ENCODE results near the gene IFITM5. TPM values are rescaled to one million over a fixed set of nuclear protein-coding genes. Genes with fewer than 3 reads are reported as not detected.

The IFITM5 gene
- total and polyA plus RNA-seq, 8 donors, result 0.73 TPM; not detected in 7

DNA sequence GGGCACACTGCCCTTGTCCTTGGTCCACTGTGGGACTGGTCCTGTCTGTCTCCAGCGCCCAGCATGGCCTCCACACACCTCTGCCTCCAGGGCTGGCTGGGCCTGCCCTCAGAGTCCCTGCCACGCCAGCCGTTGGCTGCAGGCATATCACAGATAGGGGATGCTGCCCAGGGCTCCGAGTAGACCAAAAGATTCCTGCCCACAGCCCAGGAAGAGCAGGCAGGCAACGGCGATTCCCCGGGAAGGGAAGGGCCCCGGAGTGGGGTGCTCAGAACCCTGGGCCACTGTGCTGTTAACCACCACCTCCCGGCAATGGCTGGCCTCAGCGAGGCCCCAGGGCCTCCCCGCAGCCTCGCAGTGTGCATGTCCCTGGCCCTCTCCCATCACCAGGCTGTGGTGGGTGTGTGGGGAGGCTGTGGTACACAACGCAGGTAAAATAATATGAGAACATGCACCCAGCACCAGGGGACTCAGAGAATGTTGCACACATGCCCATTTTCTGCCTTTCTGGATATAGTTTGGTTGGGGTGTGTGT lies 2.2 kb downstream of the IFITM5 start:
- no peak for TF ChIP-seq EP300 (IDR thresholded peaks at IDR 0.05)
- no peak for TF ChIP-seq POLR2AphosphoS5 (IDR thresholded peaks at IDR 0.05)
- no peak for TF ChIP-seq POLR2A (IDR thresholded peaks at IDR 0.05)
- no peak for TF ChIP-seq CTCF (IDR thresholded peaks at IDR 0.05)
- no peak for DNase-seq
- intact Hi-C loops (cut with DNase I; ENCODE audit: low total_unique reads), result no loop called here
- H3K27me3 ChIP-seq, result peaks cover 12 to 50% (median 30%) of the 10 kb centered on the region in 3 donors
- H3K9me3 ChIP-seq, result no peaks in the 10 kb centered on the region
- H3K36me3 ChIP-seq, result peaks cover 0 to 30% (median 29%) of the 10 kb centered on the region in 4 donors
- WGBS, 5 donors, result 55 to 69% (median 60%) methylated on average over 12 to 13 of the region's 13 CpGs
- H3K4me1 ChIP-seq, result peaks cover 0 to 22% (median 6%) of the 10 kb centered on the region in 4 donors
- H3K27ac ChIP-seq, result peak overlapping the region in 1 of 5 donors; percentile 14
- no peak overlapping the region for H3K4me3 ChIP-seq

DNA sequence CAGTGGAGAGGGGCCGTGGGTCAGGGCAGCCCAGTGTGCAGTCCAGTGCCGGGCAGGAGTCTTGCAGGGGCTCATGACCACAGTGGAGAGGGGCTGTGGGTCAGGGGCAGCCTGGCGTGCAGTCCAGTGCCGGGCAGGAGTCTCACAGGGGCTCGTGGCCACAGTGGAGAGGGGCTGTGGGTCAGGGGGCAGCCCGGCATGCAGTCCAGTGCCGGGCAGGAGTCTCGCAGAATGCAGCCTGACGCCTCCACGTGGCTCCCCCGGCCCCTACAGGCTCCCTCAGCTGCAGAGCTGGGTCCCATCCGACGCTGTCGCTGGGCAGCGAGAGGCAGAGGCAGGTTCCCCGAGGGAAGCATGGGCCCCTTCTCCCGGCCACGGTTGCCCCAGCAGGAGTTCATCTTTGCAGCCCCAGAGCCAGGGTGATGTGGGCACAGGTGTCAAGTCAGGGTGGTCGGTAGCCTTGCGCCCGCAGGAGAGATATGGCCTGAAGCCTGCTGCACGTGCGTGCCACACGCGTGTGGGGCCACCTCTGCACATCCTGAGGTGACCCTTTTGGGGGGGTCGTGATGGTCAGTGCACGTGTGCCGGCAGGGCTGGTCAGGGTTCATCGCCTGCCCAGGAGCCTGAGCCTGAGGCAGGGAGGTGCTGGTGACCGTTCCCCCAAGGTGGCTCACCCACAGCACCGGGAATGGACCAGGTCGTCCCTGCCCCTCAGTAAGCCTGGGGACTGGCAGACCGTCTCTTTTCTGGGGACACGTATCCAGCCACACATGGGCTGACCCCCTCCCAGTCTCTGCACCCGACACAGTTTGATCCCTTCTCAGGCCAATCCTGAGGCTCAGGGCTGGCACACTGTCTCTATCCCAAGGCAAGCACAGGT lies 2.9 kb downstream of the IFITM5 start:
- H3K27ac ChIP-seq, result no peak overlapping the region
- WGBS, 5 donors, result 64 to 81% (median 77%) methylated on average over 29 to 35 of the region's 35 CpGs
- H3K36me3 ChIP-seq, result peaks cover 0 to 37% (median 33%) of the 10 kb centered on the region in 4 donors
- peaks cover 0 to 22% (median 6%) of the 10 kb centered on the region in 4 donors for H3K4me1 ChIP-seq
- H3K4me3 ChIP-seq, result no peak overlapping the region
- peaks cover 12 to 50% (median 30%) of the 10 kb centered on the region in 3 donors for H3K27me3 ChIP-seq
- TF ChIP-seq POLR2AphosphoS5 (IDR thresholded peaks at IDR 0.05) (no peak), EP300 (IDR thresholded peaks at IDR 0.05) (no peak), POLR2A (IDR thresholded peaks at IDR 0.05) (no peak), CTCF (IDR thresholded peaks at IDR 0.05) (no peak)
- intact Hi-C loops (cut with DNase I; ENCODE audit: low total_unique reads), result no loop called here
- DNase-seq, result no peak
- no peaks in the 10 kb centered on the region for H3K9me3 ChIP-seq

- peaks cover 12 to 45% (median 30%) of the 10 kb centered on the region in 3 donors for H3K27me3 ChIP-seq
- no peaks in the 10 kb centered on the region for H3K9me3 ChIP-seq
- H3K4me3 ChIP-seq, result no peak overlapping the region
- peaks cover 0 to 23% (median 9%) of the 10 kb centered on the region in 4 donors for H3K4me1 ChIP-seq
- TF ChIP-seq POLR2A (IDR thresholded peaks at IDR 0.05) (no peak), POLR2AphosphoS5 (IDR thresholded peaks at IDR 0.05) (no peak), EP300 (IDR thresholded peaks at IDR 0.05) (no peak), CTCF (IDR thresholded peaks at IDR 0.05) (no peak)
- H3K27ac ChIP-seq, result no peak overlapping the region
- WGBS, 5 donors, result 77 to 85% (median 83%) methylated on average over 23 to 26 of the region's 26 CpGs
- no peak for DNase-seq
- peaks cover 0 to 42% (median 33%) of the 10 kb centered on the region in 4 donors for H3K36me3 ChIP-seq
- intact Hi-C loops (cut with DNase I; ENCODE audit: low total_unique reads), result no loop called here
Measured at GRCh38 chr11:295351-296170, 3.8 kb downstream of the IFITM5 start.

- intact Hi-C loops (cut with DNase I; ENCODE audit: low total_unique reads), result no loop called here
- Histone ChIP-seq H3K9me3 (no peaks in the 10 kb centered on the region), H3K4me1 (peaks cover 0 to 24% (median 17%) of the 10 kb centered on the region in 4 donors), H3K27me3 (peaks cover 9 to 37% (median 22%) of the 10 kb centered on the region in 3 donors), H3K36me3 (peaks cover 0 to 42% (median 33%) of the 10 kb centered on the region in 4 donors), H3K4me3 (no peak overlapping the region), H3K27ac (no peak overlapping the region)
- TF ChIP-seq POLR2AphosphoS5 (IDR thresholded peaks at IDR 0.05) (no peak), EP300 (IDR thresholded peaks at IDR 0.05) (no peak), POLR2A (IDR thresholded peaks at IDR 0.05) (no peak), CTCF (IDR thresholded peaks at IDR 0.05) (no peak)
- DNase-seq, result no peak
- WGBS, 5 donors, result 91 to 92% (median 91%) methylated on average over 16 of the region's 16 CpGs; no CpG with 5 or more reads in 1 of the 5 donors
Measured at GRCh38 chr11:294780-295179, 4.5 kb downstream of the IFITM5 start.
